Measurements from ENCODE around the gene SPEF1. TPM values are rescaled to one million over a fixed set of nuclear protein-coding genes. Genes with fewer than 3 reads are reported as not detected.
A peak's percentile ranks its signal among the peaks of the same experiment; 100 is the strongest.

The SPEF1 gene
- total RNA-seq, 1 donor from 2014 or later = not detected

GRCh38 chr20:3765171-3765882 is 15.9 kb downstream of the SPEF1 start:
- DNase-seq = no peak

- DNase-seq = no peak
Measured at GRCh38 chr20:3764659-3765058, 16.6 kb downstream of the SPEF1 start.

- DNase-seq = no peak
Measured at GRCh38 chr20:3763671-3764601, 17.3 kb downstream of the SPEF1 start.

GRCh38 chr20:3760655-3761348 is 20.4 kb downstream of the SPEF1 start:
- DNase-seq = no peak

- no peak for DNase-seq
Measured at GRCh38 chr20:3759884-3760283, 21.4 kb downstream of the SPEF1 start.

GRCh38 chr20:3759316-3759823 is 21.9 kb downstream of the SPEF1 start:
- no peak for DNase-seq

- no peak for DNase-seq
Measured at GRCh38 chr20:3758566-3758965, 22.7 kb downstream of the SPEF1 start.

- no peak for DNase-seq
Measured at GRCh38 chr20:3757268-3757667, 24.0 kb downstream of the SPEF1 start.

GRCh38 chr20:3755814-3756480 is 25.3 kb downstream of the SPEF1 start:
- DNase-seq = no peak

GRCh38 chr20:3755269-3755668 is 26.0 kb downstream of the SPEF1 start:
- no peak for DNase-seq

GRCh38 chr20:3754276-3754630 is 27.0 kb downstream of the SPEF1 start:
- DNase-seq = no peak

GRCh38 chr20:3753501-3754275 is 27.6 kb downstream of the SPEF1 start:
- DNase-seq = no peak

GRCh38 chr20:3753098-3753497 is 28.1 kb downstream of the SPEF1 start:
- peak; percentile 64 for DNase-seq

GRCh38 chr20:3752386-3752759 is 28.9 kb downstream of the SPEF1 start:
- no peak for DNase-seq

GRCh38 chr20:3751675-3752385 is 29.4 kb downstream of the SPEF1 start:
- DNase-seq = no peak

- no peak for DNase-seq
Measured at GRCh38 chr20:3751305-3751674, 30.0 kb downstream of the SPEF1 start.

GRCh38 chr20:3749689-3750531 is 31.3 kb downstream of the SPEF1 start:
- DNase-seq = no peak

- no peak for DNase-seq
Measured at GRCh38 chr20:3749087-3749688, 32.1 kb downstream of the SPEF1 start.

GRCh38 chr20:3748073-3748472 is 33.2 kb downstream of the SPEF1 start:
- no peak for DNase-seq
